GM12872 (cell line): ENCODE results near the gene EHD3.

ENCODE experiments used
- CTCF ChIP-seq: IDR thresholded peaks from 3 replicates; pipeline ENCODE4 v1.5.1; 2011; ENCODE audit warnings: low read depth, mild to moderate bottlenecking, low read length, moderate library complexity; ENCODE audit not compliant: insufficient read depth

EHD3 gene

GRCh38 chr2:31230751-31231150 lies 3.2 kb upstream of the EHD3 start:
- TF ChIP-seq CTCF = no peak

GRCh38 chr2:31231571-31232302 lies 2.2 kb upstream of the EHD3 start:
- TF ChIP-seq CTCF = no peak

DNA sequence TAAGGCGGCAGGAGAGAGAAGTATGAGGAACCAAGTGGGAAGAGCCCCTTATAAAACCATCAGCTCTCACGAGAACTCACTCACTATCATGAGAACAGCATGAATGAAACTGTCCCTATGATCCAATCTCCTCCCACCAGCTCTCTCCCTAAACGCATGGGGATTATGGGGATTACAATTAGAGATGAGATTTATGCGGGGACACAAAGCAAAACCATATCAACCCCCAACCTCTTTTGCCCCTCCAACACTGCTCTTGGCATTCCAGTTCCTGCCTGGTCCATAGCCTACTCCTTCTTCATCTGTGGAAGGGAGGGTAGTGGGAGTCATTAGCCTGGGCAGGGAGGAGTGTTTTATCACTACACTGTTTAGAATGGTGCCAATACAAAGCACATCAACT lies 1.4 kb upstream of the EHD3 start:
- TF ChIP-seq CTCF = no peak

DNA sequence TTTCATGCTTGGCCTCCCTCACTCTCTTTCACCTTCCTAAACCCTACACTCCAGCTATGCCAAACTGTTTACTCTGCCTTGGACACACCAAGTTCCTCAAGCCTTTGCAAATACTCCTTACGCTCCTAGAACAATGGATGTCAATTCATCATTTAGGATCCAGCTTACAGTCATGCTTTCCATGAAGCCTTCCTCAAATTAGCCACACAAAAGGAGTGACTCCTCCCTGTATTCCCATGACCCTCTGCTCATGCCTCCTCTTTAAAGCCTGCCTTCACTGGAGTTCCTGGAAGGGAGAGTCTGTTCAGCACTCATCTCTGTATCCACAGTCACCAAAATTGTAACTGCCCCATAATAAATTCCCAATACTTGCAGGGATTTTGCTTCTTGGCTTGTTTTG lies 721 bp upstream of the EHD3 start:
- no peak for TF ChIP-seq CTCF

- TF ChIP-seq CTCF = no peak
Observed at GRCh38 chr2:31234683-31235503, 941 bp downstream of the EHD3 start.

- no peak for TF ChIP-seq CTCF
Observed at GRCh38 chr2:31235504-31235902, 1.6 kb downstream of the EHD3 start.

- TF ChIP-seq CTCF = no peak
Observed at GRCh38 chr2:31236433-31237205, 2.7 kb downstream of the EHD3 start.
